GM23338 (cell line): ENCODE data around the gene CEP350. TPM values are rescaled to one million over a fixed set of nuclear protein-coding genes. Genes with fewer than 3 reads are reported as not detected.

Experiments used
- ATAC-seq: fragments of 200-7000 bp; cut with Tn5 transposase; 3 replicates; pipeline ENCODE4 v1.9.1; 2020
- DNase-seq: peaks from one replicate; pipeline ENCODE4 v3.0.0-alpha.2; 2015; ENCODE audit warnings: low spot score
- H2AFZ ChIP-seq: fragments of 200-600 bp; sonication (generic); 2 replicates; pipeline ENCODE4 v1.8.0; 2016; ENCODE audit warnings: antibody characterized with exemption, mild to moderate bottlenecking, moderate library complexity
- H3F3A ChIP-seq: fragments of 200-600 bp; sonication (generic); replicated peaks from 2 replicates; pipeline ENCODE4 v1.8.0; 2017; ENCODE audit warnings: antibody characterized with exemption, mixed run types, low read depth
- H3K27ac ChIP-seq: fragments of 200-600 bp; sonication (generic); 2 replicates; pipeline ENCODE4 v1.6.1; 2016; ENCODE audit warnings: low read depth
- H3K27me3 ChIP-seq: fragments of 200-600 bp; sonication (generic); 2 replicates; pipeline ENCODE4 v1.8.0; 2016; ENCODE audit warnings: mild to moderate bottlenecking, mixed run types, moderate library complexity; ENCODE audit not compliant: insufficient read depth
- H3K36me3 ChIP-seq: fragments of 200-600 bp; sonication (generic); 2 replicates; pipeline ENCODE4 v1.8.0; 2016; ENCODE audit warnings: mild to moderate bottlenecking; ENCODE audit not compliant: insufficient read depth
- H3K4me1 ChIP-seq: fragments of 200-600 bp; sonication (generic); 2 replicates; pipeline ENCODE4 v1.8.0; 2016; ENCODE audit warnings: mild to moderate bottlenecking, moderate library complexity; ENCODE audit not compliant: insufficient read depth
- H3K4me2 ChIP-seq: fragments of 200-600 bp; sonication (generic); 2 replicates; pipeline ENCODE4 v1.7.1; 2017; ENCODE audit warnings: mixed run types
- H3K4me3 ChIP-seq: fragments of 200-600 bp; sonication (generic); 2 replicates; pipeline ENCODE4 v1.6.1; 2016; ENCODE audit warnings: mixed run types
- H3K79me2 ChIP-seq: fragments of 200-600 bp; sonication (generic); replicated peaks from 2 replicates; pipeline ENCODE4 v1.8.0; 2017; ENCODE audit warnings: mild to moderate bottlenecking; ENCODE audit not compliant: insufficient read depth
- H3K9me2 ChIP-seq: fragments of 200-600 bp; sonication (generic); 2 replicates; pipeline ENCODE4 v1.8.0; 2017; ENCODE audit not compliant: insufficient read depth
- H4K20me1 ChIP-seq: fragments of 200-600 bp; sonication (generic); replicated peaks from 2 replicates; pipeline ENCODE4 v1.8.0; 2017; ENCODE audit warnings: mild to moderate bottlenecking; ENCODE audit not compliant: insufficient read depth
- H3K27ac Mint-ChIP-seq: 2 replicates; pipeline ENCODE4 v1.8.0; 2020; ENCODE audit warnings: inconsistent platforms, mild to moderate bottlenecking, moderate library complexity, mixed read lengths
- H3K27me3 Mint-ChIP-seq: 3 replicates; pipeline ENCODE4 v1.8.0; 2022; ENCODE audit warnings: low read depth, mild to moderate bottlenecking, moderate library complexity, mixed read lengths, inconsistent platforms; ENCODE audit not compliant: insufficient read depth, poor library complexity
- H3K36me3 Mint-ChIP-seq: 3 replicates; pipeline ENCODE4 v1.8.0; 2021; ENCODE audit warnings: low read depth, mild to moderate bottlenecking, inconsistent platforms, moderate library complexity, mixed read lengths
- H3K4me1 Mint-ChIP-seq: 3 replicates; pipeline ENCODE4 v1.8.0; 2020; ENCODE audit warnings: mild to moderate bottlenecking, inconsistent platforms, mixed read lengths
- H3K4me3 Mint-ChIP-seq: 3 replicates; pipeline ENCODE4 v1.8.0; 2021; ENCODE audit warnings: moderate library complexity, mild to moderate bottlenecking, inconsistent platforms, mixed read lengths
- H3K9me3 Mint-ChIP-seq: 3 replicates; pipeline ENCODE4 v1.8.0; 2020; ENCODE audit warnings: moderate library complexity, mild to moderate bottlenecking, inconsistent platforms, mixed read lengths
- CREB1 ChIP-seq: fragments of 250-450 bp; sonication (Bioruptor Pico); IDR thresholded peaks from 2 replicates; pipeline ENCODE4 v1.5.0; 2020; ENCODE audit warnings: low read depth, mild to moderate bottlenecking, moderate library complexity
- CTCF ChIP-seq, 2 experiments: fragments of 200-600 bp in 1 of 2; sonication (generic) in 1 of 2; conservative IDR thresholded peaks; 2 replicates each; pipeline versions ENCODE4 v1.5.1 to v1.6.1; 2016 to 2017; ENCODE audit warnings: antibody characterized with exemption in 2 of 2, low read depth in 2 of 2, mild to moderate bottlenecking in 2 of 2, moderate library complexity in 1 of 2
- ETS1 ChIP-seq: IDR thresholded peaks from 2 replicates; pipeline ENCODE4 v1.6.1; 2016; ENCODE audit warnings: antibody characterized with exemption
- EZH2 ChIP-seq: fragments of 200-600 bp; sonication (generic); IDR thresholded peaks from one replicate; pipeline ENCODE4 v1.8.0; 2017; ENCODE audit warnings: antibody characterized with exemption, mild to moderate bottlenecking, low read depth; ENCODE audit not compliant: unreplicated experiment
- EZH2phosphoT487 ChIP-seq: fragments of 200-600 bp; sonication (generic); IDR thresholded peaks from one replicate; pipeline ENCODE4 v1.8.1; 2018; ENCODE audit warnings: antibody characterized with exemption; ENCODE audit not compliant: unreplicated experiment
- JUNB ChIP-seq: IDR thresholded peaks from one replicate; pipeline ENCODE4 v1.6.1; 2016; ENCODE audit warnings: antibody characterized with exemption; ENCODE audit not compliant: unreplicated experiment
- NANOG ChIP-seq: IDR thresholded peaks from 2 replicates; pipeline ENCODE4 v1.6.1; 2016; ENCODE audit warnings: antibody characterized with exemption, borderline replicate concordance
- POLR2AphosphoS5 ChIP-seq: IDR thresholded peaks from 2 replicates; pipeline ENCODE4 v1.6.1; 2016; ENCODE audit warnings: antibody characterized with exemption, low read depth
- REST ChIP-seq: IDR thresholded peaks from one replicate; pipeline ENCODE4 v1.6.1; 2018; ENCODE audit warnings: antibody characterized with exemption; ENCODE audit not compliant: unreplicated experiment
- STAT1 ChIP-seq: IDR thresholded peaks from one replicate; pipeline ENCODE4 v1.6.1; 2016; ENCODE audit warnings: antibody characterized with exemption; ENCODE audit not compliant: unreplicated experiment
- ZNF114 ChIP-seq: fragments of 250-450 bp; sonication (Bioruptor Pico); IDR thresholded peaks from 2 replicates; pipeline ENCODE4 v1.5.0; 2020; ENCODE audit warnings: mild to moderate bottlenecking, moderate library complexity
- ZNF331 ChIP-seq: fragments of 250-450 bp; sonication (Bioruptor Pico); IDR thresholded peaks from 2 replicates; pipeline ENCODE4 v1.5.0; 2020; ENCODE audit warnings: low read depth, mild to moderate bottlenecking, moderate library complexity
- ZNF462 ChIP-seq: fragments of 250-450 bp; sonication (Bioruptor Pico); IDR thresholded peaks from 2 replicates; pipeline ENCODE4 v1.5.0; 2020; ENCODE audit warnings: mild to moderate bottlenecking, moderate library complexity
- polyA plus RNA-seq: library from polyadenylated mRNA; unstranded; fragments of >200 nt; fragmentation: Nextera tagmentation; extraction: Ambion mirVana; gene quantifications from 2 replicates; pipeline ENCODE4 v1.2.1, GENCODE V29; 2016
- total RNA-seq: library from RNA; depleted of rRNA; stranded (reverse); fragments of >200 nt; shearing (Covaris generic); gene quantifications from 2 replicates; pipeline ENCODE4 v1.2.3, GENCODE V29; 2014

Gene CEP350
- total and polyA plus RNA-seq, 2 experiments from 2014 or later = 23.4 to 36.8 TPM

- Histone ChIP-seq H3K4me2 (no peak overlapping the region), H3F3A (no peaks in the 10 kb centered on the region), H3K27ac (no peak overlapping the region), H3K79me2 (no peaks in the 10 kb centered on the region), H2AFZ (no peak overlapping the region), H3K36me3 (no peaks in the 10 kb centered on the region; the same call in 1 of the 2 replicates), H3K4me3 (no peak overlapping the region), H3K4me1 (no peaks in the 10 kb centered on the region), H4K20me1 (no peaks in the 10 kb centered on the region; the same call in 1 of the 2 replicates), H3K27me3 (no peaks in the 10 kb centered on the region), H3K9me2 (no peaks in the 10 kb centered on the region)
- no peaks in the 10 kb centered on the region for H3K9me3 Mint-ChIP-seq
- H3K36me3 Mint-ChIP-seq = peaks cover 6% of the 10 kb centered on the region; the same call in 1 of the 3 replicates
- H3K27me3 Mint-ChIP-seq = no peaks in the 10 kb centered on the region
- no peak for DNase-seq
- H3K4me1 Mint-ChIP-seq = no peaks in the 10 kb centered on the region
- no peak overlapping the region for H3K27ac Mint-ChIP-seq
- no peak for ATAC-seq
- TF ChIP-seq CTCF (conservative IDR thresholded peaks at IDR 0.05; ENCODE audit: low read depth in 2 of 2) (no peak), ZNF462 (CRISPR knock-in tag) (no peak), EZH2 (no peak), ZNF114 (CRISPR knock-in tag) (no peak), CREB1 (CRISPR knock-in tag) (no peak), REST (no peak), ZNF331 (CRISPR knock-in tag) (no peak), POLR2AphosphoS5 (no peak), JUNB (no peak), NANOG (no peak), STAT1 (no peak), ETS1 (no peak), EZH2phosphoT487 (no peak)
- no peak overlapping the region for H3K4me3 Mint-ChIP-seq
Measured at GRCh38 chr1:180114396-180114945, 159.9 kb downstream of the CEP350 start.
